Measurements from ENCODE around the gene AGER.
"Not testable (repeated sequence)": the region's sequence is repeated elsewhere in the genome, so short reads cannot be mapped to it uniquely, and the experiment has no call there.

AGER gene

DNA sequence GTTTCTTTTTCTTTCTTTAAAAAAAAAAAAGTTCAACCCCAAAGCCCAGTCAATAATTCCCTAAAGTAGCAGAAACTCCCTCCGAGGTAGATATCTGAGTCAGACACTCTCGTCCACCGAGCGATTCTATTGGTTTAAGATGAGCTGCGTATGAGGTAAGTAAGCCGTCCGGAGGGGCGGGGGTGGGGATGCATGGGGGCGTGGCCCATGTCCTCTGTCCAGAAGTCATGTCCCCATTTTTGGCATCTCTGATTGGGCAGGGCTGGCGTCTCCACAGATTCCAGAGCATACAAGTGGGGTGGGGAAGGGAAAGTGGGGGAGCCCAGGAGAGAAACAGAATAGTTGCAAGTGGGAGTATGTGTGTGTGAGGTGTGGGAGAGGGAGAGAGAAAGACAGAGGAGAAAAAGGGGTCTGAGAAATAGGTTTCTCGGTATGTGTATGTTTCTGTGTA is 1.7 kb upstream of the AGER start:
- DNase-seq: not testable (repeated sequence)

DNA sequence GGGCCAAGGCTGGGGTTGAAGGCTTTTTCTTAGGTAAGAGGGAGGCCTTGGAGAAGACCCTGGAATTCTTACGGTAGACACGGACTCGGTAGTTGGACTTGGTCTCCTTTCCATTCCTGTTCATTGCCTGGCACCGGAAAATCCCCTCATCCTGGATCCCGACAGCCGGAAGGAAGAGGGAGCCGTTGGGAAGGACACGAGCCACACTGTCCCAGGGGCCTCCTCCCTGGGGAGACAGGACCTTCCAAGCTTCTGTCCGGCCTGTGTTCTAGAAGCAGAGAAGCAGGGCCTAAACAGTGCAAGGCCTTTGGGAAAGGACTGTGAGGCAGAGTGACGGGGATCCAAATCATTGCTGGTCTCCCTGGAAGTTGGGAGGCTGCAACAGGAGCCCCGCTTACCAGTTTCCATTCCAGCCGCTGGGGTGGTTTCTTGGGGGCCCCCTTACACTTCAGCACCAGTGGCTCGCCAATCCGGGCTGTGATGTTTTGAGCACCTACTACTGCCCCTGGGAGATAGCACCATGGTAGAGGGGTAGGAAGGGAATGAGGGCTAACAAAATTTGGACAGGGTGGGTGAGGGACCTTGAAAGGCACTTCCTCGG is 470 bp downstream of the AGER start:
- DNase-seq: no peak

DNA sequence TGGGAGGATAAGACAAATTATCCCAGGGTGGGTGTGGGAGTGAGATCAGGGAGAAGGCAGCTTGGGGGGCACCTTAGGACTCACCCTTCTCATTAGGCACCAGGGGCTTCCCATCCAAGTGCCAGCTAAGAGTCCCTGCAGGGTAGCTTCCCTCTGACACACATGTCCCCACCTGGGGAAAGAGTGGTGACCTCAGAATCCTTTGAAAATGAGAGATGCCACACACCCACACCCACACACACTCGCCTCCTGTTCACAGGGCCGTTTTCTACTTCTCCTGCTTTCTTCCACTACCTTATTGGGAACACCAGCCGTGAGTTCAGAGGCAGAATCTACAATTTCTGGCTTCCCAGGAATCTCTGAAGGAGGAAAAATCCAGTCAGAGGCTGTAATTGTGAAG is 1.0 kb downstream of the AGER start:
- DNase-seq: no peak

DNA sequence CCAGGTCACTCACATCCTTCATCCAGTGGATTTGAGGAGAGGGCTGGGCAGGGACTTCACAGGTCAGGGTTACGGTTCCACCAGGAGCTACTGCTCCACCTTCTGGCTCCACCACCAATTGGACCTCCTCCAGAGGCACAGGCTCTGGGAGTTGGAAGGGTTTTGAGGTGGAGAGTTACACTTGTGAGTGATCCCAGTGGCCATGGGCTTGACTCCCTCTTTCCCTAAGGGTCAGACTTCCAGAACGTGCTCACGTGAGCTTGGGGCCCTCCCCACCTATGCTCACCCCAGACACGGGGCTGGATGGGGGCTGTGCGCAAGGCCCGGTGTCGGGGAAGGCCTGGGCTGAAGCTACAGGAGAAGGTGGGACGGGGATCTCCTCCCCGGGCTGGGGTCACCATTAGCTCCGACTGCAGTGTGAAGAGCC is 1.5 kb downstream of the AGER start:
- no peak for DNase-seq

DNA sequence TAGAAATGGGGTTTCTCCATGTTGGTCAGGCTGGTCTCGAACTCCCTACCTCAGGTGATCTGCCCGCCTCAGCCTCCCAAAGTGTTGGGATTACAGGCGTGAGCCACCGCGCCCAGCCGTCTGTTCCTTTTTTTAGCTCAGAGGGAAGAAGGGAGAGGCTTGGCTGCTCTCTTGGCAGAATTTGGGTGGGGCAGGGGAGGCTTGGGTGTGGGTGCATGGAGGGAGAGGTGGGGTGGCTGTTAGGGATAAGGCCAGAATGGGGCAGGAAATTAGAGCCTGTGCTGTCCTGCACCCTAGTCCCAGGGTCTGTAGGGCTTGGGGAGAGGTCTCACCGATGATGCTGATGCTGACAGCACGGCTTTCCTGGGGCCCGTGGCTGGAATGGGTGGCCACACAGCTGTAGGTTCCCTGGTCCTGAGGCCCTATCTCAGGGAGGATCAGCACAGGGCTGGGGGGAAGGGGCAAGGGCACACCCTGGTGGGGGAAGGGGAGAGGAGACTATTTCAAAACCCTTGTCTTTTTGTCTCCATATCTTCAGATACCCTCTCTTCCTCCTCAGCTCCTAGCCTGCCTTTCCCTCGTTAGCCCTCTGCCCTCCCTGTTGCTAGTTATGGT is 2.0 kb downstream of the AGER start:
- no peak for DNase-seq

DNA sequence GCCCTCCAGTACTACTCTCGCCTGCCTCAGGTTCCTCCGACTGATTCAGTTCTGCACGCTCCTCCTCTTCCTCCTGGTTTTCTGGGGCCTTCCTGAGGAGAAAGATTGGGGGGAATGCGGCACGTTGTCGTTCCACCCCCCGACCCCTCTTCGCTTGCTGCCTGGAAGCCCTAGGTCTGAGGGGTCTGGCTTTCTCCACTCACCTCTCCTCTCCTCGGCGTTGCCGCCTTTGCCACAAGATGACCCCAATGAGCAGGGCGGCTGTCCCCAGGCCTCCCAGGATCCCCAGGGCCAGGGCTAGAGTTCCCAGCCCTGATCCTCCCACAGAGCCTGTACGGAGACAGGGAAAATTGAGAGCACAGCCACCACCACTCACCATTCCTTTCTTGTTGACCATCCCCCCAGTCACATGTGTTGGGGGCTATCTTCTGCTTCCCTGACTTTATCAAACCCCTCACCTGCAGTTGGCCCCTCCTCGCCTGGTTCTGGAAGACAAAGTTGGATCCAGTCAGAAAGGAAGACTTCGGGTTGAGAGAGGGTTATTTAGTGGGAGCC is 2.8 kb downstream of the AGER start:
- no peak for DNase-seq

DNA sequence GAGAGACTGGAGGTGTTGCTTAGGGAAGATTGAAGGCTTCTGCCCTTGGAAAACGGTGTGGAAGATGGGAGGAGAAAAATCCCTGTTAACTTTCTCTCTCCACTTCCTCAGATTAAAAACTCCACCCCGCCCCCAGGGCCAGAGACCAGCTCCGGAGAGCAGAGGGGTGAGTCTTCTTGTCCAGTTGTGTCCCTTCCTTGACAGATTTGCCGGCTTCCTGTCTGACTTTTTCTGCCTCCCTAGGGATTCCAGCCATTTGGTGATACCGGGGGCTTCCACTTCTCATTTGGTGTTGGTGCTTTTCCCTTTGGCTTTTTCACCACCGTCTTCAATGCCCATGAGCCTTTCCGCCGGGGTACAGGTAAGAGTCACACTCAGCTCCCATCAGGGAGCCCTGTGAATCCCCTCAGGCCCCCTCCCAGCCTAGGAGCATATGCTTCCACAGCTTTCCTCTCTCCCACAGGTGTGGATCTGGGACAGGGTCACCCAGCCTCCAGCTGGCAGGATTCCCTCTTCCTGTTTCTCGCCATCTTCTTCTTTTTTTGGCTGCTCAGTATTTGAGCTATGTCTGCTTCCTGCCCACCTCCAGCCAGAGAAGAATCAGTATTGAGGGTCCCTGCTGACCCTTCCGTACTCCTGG is 4.2 kb downstream of the AGER start:
- no peak for DNase-seq

DNA sequence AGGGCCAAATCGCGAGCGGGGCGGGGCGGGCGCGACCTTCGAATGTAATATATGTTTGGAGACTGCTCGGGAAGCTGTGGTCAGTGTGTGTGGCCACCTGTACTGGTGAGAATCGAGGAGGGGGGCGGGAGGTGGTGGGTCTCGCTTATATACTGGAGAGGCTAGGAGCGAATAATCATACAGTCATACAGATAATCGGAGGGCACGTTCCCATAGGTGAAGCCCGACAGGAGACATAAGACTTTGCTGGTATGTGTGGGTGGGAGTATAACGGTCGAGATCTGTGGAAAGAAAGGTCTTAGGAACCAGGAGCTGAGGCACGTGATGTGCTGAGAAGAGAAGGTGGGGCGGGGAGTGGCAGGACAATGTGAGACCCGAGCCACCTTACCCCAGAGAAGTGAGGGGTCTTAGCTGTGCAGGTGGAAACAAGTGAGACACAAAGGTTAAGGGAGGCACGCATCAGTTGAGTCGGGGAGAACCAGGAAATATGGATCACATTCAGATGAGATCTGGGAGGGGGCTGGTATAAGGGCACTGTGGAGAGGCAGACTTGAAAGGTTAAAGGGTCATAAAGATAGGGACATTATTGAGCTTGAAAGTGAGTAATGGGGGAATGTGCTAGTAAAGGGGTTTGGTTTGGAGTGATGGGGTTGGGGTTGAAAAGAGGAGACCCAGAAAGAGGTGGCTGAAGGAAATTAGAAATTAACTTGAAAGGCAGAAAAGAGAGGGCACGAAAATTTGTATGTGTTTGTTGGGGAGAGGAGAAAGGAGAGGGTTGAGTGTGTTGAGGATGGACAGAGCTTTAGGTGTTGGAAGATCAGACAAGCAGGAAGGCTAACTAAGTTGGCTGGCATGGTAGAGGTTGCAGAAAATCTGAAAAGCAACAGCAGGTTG is 5.3 kb downstream of the AGER start:
- no peak for DNase-seq

DNA sequence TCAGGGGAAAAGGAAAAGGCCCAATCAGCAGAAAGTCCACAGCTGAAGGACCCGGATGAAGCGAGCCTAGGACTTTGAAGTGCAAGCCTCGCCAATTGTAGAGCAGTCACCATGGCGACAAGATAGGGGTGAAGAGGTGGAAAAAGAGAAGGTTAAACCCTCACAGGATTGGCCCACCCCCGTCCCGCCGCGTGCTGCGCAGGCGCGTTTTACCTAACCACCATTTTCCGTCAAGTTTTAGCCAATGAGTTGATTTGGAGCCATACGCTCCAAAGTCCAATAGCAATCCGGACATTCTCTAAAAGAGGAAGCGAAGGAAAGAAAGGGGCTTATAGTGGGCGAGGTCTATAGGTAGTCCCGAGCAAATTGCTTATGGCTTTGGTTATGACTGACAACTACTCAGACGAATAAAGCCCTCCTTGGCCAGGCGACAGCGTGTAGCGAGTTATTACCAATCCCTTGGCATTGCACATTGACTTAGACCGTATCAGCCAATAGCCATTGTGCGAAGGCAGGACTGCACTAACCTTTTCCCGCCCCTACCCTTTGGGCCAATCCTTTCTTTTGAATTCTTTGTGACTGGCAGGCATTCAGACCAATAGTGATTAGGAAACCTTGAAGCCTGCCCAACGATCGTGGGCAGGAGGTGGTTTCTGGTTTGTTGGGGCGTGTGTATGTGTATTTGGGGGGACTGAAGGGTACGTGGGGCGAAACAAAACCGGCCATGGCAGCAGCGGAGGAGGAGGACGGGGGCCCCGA is 6.1 kb downstream of the AGER start, which contains the start of gene RNF5:
TSS of gene RNF5 (plus strand) at position 618 of the 759 bp plus-strand sequence. CDS start at position 725, 107 bp downstream.
- DNase-seq: peak; percentile 100

DNA sequence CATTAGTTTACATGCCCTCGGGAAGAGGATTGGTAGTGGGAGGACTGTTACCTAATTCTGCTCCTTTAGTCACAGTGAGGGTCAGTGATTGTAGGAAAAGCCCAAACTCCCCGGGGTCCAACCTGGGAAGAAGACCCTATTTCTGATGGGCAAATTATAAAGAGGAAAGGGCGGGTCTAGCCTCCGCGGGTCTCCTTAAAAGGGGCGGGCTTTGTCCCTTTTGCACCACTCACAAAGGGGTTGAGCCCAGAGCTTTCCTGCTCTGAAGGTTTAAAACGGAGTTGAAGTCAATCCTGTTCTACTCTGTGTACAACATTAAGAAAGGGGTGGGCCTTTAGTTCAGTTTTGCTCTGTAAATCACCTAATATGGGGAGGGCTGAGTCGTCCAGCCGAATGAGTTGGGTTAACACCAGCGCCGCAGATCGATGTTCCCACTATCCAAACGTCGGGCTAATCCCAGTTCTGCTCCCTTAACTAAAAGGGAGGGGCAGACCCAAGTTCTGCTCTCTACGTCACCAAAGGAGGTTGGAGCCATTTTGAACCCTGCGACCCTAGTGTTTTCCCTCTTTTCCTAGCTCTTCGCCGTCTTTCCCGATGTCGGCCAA is 6.8 kb downstream of the AGER start:
- DNase-seq: peak; percentile 86

DNA sequence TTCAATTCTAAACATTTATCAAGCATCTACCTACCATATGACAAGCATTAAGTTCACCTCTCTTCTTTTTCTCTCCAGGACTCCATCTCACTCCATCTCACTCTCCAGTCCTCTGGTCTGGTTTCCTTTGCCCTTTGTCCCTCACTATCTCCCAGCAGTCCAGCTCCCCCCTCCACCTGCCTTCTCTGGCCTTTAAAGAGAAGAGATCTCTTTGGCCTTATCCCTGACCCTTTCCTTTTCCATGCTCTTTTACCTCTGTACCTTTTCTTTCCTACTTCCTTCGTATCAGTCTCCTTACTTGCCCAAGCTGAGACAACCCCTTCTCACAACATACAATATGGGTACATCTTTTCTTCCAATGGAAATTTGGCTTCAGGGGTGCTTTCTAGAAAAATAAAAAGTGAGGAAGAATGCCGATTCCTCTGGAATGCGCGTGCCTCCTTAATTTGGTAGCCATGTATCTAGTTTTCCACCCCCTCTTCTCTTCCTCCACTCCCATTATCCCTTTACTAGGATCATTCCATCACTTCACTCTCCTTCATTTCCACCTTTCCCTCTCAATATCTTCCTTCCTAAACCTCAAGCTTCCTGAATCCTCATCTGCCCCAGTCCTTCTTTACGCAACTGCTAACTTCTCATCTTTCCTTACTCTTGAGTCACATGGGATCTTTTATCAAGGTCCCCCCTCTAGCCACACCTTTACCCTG is 7.4 kb downstream of the AGER start:
- no peak for DNase-seq

DNA sequence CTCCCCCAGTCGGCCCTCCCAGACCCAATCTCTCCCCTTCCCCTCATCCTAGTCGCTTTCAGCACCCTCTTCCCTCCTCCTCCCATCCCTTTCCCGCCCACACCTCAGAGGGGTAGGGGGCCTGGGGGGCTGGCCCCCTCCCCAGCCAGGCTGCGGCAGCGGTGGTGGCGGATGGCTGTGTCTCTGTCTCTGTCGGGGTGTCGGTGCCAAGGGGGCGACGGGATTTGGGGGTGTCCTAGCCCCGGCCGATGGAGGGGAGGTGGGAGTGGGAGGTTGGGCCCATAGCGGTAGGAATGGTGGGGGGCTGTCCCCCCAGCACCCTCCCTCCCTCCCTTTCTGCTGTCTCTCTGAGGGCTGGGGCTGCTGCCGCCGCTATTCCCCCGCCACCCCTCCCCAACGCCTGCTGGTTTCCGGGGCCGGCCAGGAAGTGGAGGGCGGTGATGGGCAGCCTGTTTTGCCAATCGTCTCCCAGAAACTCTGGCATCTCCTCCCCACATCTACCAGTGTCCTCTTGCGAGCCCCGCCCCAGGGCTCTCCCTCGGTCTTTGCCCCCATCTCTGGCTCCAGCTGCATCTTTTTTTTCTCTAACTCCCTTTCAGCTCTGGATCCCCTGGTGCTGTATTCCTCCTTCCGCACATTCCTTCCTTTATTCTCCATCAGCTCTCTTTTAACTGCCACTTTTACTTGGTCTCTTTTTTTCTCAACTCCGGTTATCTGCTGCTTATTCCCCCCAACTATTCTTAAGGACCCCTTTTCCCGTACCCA is 8.2 kb downstream of the AGER start, which contains the start of gene AGPAT1:
TSS of gene AGPAT1 (minus strand) at position 374 of the 765 bp plus-strand sequence. CDS start 4,588 bp downstream, outside the sequence.
- DNase-seq: peak; percentile 95

DNA sequence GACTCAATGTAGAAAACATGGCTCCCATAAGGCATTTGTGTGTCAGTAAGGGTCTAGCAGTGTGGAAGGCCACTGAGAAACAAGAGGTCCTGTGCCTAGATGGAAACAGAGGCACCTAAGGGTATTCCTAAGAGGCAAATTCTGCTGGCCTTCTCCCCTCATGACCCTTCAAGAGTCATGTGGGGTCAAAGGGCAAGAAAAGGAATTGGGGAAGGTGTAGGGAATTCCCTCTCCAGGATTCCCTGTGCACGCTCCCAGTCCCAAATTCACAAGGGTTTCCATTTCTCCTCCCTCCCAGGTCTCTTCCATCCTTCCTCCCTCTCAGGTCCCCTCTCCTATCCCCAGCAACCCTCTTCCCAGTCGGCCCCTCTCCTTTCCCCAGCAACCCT is 8.7 kb downstream of the AGER start:
- DNase-seq: no peak

DNA sequence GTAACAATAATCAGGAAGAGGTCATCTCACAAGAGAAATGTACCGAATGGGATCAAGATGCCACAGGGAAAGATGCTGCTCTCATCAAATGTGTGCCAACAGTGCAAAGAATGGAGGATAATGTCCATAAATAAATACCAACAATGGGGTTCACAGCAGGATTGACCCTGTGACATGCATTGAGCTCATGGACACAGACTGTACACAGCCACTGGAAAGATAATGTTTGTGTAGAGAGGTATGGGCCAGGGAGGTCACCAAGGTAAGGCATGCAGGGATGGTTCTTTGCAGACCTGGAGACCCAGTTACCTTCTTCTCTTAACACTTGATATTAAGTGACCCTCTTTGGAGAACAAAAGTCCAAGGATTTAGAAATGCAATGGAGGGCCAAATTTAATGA is 9.6 kb downstream of the AGER start:
- DNase-seq: no peak

DNA sequence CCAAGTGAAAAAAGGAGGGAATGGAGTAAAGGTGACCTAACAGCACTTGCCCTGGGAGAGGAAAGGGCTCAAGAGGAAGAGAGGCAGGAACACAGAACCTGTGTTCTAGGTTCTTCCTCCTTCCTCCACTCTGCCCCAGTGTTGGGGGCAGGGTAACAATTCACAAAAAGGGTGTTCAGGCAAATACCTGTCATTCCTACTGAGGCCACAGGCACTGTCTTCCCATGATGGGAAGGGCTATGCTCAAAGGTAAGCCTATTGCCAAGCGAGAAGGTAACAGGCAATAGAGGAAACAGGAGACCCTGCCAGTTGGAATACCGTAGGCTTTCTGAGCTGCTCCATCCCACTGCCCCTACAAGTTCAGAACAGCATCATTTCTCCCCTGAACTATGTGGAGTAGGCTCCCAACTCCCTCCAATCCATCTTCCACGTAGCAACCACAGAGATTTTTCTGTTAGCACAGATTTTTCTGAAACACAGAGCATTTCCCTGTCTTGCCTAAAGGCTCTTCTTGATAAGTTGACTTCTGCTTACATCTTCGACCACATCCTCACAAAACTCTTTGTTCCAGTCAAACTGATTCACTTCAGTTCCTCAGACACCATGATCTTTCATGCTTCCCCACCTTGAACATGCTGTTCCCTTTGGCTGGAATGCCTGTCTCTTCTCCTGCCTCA is 10.9 kb downstream of the AGER start:
- DNase-seq: no peak

DNA sequence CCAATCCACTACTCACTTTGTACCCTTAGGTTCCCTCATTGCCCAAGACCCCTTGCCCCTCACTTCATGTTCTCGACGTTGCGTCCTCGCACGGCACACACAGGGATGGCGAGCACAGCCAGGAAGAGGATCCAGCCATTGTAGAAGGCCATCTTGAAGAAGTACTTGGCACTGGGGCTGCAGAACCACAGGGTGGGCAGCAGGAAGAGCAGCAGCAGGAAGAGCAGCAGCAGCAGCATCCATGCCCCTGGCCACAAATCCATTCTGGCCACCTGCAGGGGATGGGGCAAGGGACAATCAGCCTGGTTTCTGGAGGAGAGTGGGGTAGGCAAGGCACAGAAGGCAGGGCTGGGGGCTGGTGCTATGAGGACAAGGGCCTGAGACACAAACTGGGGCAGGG is 12.8 kb downstream of the AGER start:
- DNase-seq: no peak

DNA sequence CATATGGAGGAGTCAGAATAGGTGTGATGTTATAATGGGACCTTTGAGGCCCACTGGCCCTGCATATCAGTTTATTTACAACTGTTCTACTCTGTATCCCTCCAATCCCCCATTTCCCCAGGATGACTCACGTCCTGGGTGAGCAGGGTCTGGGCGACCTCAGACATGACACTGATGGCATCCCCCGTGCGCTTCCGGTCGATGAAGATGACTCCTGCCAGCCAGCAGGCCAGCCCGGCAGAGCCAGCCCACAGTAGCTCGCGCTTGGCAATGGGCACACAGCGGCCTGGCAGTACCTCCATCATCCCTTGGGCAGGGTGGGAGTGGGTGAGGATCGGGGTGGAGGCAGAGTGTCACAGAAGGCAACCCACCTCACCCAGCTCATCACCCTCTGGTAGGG is 13.8 kb downstream of the AGER start:
- no peak for DNase-seq

DNA sequence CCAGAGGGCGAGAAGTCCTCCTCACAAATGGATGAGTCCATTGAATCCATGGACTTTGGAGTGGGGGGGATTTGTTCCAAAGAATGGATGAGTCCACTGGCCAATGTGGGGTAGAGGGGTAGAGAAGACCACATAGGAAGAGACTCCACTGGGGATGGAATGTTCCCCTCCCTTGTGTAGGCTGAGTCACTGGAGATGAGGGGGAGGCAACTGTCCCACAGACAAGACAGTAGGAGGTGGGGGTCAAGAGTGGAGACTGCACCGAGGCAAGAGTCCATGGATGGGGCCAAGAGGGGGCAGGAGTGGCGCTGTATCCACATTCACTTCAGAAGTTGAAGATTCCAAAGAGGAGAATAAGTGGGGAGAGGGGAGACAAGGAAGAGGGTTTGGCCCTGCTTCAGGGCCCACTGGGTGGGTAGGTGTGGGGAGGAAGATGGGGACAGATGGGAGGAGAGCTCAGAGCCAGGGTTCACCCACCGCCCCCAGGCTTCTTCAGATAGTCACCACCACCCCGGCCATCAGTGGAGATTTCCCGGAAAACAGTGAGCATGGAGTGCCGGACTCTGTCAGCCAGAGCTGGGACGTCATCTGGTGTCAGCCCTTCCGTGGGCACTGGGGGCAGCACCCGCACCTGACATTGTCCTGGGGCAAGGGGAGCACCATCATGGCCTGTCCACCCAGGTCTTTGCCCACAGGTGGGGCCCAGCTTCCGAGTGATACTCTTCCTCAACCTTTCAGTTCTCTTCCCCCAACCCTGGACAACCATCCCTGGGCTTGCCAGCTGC is 15.1 kb downstream of the AGER start:
- DNase-seq: no peak

DNA sequence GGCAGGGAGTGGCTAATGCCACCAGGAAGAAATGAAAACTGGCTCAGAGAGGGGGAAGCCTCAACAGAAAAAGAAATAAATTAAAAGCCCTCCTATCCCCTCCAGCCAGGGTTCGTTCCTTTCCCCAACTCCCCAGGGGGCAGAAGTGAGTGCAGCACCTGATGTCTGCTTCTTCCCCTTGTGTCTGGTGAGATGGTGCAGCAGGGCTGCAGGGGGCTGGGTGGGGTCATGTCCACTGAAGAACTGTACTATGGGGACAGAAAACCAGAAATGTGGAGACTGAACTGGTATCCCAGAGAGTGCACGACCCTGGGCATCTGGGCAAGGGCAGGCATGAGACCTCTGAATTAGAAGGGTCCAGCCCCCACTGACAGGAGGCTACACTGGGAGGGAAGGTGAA is 15.7 kb downstream of the AGER start:
- DNase-seq: no peak

Data from NCI-H1105 (cell line).